Transverse colon (tissue), 4 donors: ENCODE data around the gene ADAMTS19. TPM values are rescaled to one million over a fixed set of nuclear protein-coding genes. Genes with fewer than 3 reads are reported as not detected.

Experiments
- DNase-seq: peaks from one replicate; pipeline ENCODE4 v3.0.0-alpha.2; 2019
- H3K27ac ChIP-seq, 4 donors: fragments of 200-600 bp; sonication (generic); 2 replicates each; pipeline ENCODE4 v1.5.1; 2016 to 2018; ENCODE audit warnings: inconsistent platforms in 4 of 4
- H3K27me3 ChIP-seq: fragments of 200-600 bp; sonication (generic); 2 replicates; pipeline ENCODE4 v1.5.1; 2017; ENCODE audit warnings: inconsistent platforms
- H3K36me3 ChIP-seq, 4 donors: fragments of 200-600 bp; sonication (generic); 2 replicates each; pipeline ENCODE4 v1.5.1; 2017 to 2019; ENCODE audit warnings: inconsistent platforms in 4 of 4
- H3K4me1 ChIP-seq, 4 donors: fragments of 200-600 bp; sonication (generic); 2 replicates each; pipeline ENCODE4 v1.5.1; 2017 to 2020; ENCODE audit warnings: inconsistent platforms in 4 of 4
- H3K4me3 ChIP-seq, 4 donors: fragments of 200-600 bp; sonication (generic); 1 replicate in 1 of 4; 2 replicates in 3 of 4; pipeline versions ENCODE4 v1.5.1 to v1.6.1; 2017 to 2019; ENCODE audit warnings: inconsistent platforms in 4 of 4
- H3K9me3 ChIP-seq, 2 donors: fragments of 200-600 bp; sonication (generic); 2 replicates each; pipeline ENCODE4 v1.5.1; 2017 to 2019; ENCODE audit warnings: inconsistent platforms in 2 of 2
- EP300 ChIP-seq: sonication (generic); formaldehyde crosslinking; IDR thresholded peaks from one replicate; pipeline ENCODE4 v1.6.1; 2017; ENCODE audit warnings: antibody characterized with exemption, low read depth
- POLR2A ChIP-seq: fragments of 450-650 bp; IDR thresholded peaks from one replicate; pipeline ENCODE4 v1.6.1; 2016; ENCODE audit warnings: antibody characterized with exemption, mild to moderate bottlenecking, moderate library complexity
- POLR2AphosphoS5 ChIP-seq, 3 donors: sonication (generic); formaldehyde crosslinking; IDR thresholded peaks; one replicate each; pipeline ENCODE4 v1.6.1; 2016; ENCODE audit warnings: antibody characterized with exemption in 3 of 3
- WGBS, 2 donors: methylation state at CpG; one replicate each; pipeline ENCODE4 v1.1.5; 2018; ENCODE audit warnings: low coverage in 1 of 2; 5-methylcytosine and 5-hydroxymethylcytosine counted together
- in situ Hi-C, 4 donors: fragments of 200-750 bp; cut with MboI; loops; one replicate each; pipeline versions ENCODE4 v1.15.0 to v1.15.1; 2017; ENCODE audit warnings: low sequenced_read_pairs in 3 of 4, low pct_ligation_motif_present in 1 of 4, low pct_unique_long_range_greater_than_20kb in 1 of 4
- intact Hi-C: fragments of 100-400 bp; cut with DNase I; formaldehyde crosslinking; loops from one replicate; pipeline ENCODE4 v1.15.1; 2023; ENCODE audit warnings: low total_unique reads
- total RNA-seq, 4 donors: library from RNA; depleted of rRNA; stranded (reverse); fragments of >200 nt; gene quantifications; one replicate each; pipeline ENCODE4 v1.1.0, GENCODE V29; 2016
- TF ChIP-seq, protein P1 (sequence below), 5 experiments: fragments of 200-600 bp in 3 of 5; fragments of 450-650 bp in 2 of 5; sonication (generic) in 3 of 5; IDR thresholded peaks; 1 replicate in 2 of 5; 2 replicates in 3 of 5; pipeline ENCODE4 v1.5.1; 2016 to 2017; ENCODE audit warnings: antibody characterized with exemption in 5 of 5, inconsistent platforms in 3 of 5, mild to moderate bottlenecking in 2 of 5, moderate library complexity in 1 of 5

The ADAMTS19 gene
- total RNA-seq, 4 donors from 2014 or later: 0.16 to 0.96 TPM; not detected in 2

DNA sequence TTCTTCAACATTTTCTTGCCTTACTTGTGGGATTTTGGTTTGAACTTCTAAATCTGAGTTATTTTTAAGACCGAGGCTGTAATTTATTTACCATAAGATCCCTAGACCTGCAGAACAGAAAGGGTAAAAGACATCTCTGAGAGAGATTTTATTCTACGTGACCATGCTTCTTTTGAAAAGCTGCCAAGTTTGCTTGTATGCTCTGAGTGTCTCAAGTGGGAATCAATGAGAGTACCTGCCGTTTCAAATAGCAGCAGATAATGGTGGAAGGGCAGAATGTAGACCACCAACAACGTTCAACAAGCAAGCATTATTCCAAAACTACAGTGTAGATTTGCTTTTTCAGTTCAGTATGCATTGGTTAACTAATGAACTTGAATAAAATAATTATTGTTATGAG is 179.2 kb downstream of the ADAMTS19 start:
- no peak for TF ChIP-seq POLR2A
- TF ChIP-seq, protein P1, sequence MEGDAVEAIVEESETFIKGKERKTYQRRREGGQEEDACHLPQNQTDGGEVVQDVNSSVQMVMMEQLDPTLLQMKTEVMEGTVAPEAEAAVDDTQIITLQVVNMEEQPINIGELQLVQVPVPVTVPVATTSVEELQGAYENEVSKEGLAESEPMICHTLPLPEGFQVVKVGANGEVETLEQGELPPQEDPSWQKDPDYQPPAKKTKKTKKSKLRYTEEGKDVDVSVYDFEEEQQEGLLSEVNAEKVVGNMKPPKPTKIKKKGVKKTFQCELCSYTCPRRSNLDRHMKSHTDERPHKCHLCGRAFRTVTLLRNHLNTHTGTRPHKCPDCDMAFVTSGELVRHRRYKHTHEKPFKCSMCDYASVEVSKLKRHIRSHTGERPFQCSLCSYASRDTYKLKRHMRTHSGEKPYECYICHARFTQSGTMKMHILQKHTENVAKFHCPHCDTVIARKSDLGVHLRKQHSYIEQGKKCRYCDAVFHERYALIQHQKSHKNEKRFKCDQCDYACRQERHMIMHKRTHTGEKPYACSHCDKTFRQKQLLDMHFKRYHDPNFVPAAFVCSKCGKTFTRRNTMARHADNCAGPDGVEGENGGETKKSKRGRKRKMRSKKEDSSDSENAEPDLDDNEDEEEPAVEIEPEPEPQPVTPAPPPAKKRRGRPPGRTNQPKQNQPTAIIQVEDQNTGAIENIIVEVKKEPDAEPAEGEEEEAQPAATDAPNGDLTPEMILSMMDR (IDR thresholded peaks at IDR 0.05): no peak
- no peaks in the 10 kb centered on the region for H3K36me3 ChIP-seq
- H3K9me3 ChIP-seq: no peaks in the 10 kb centered on the region
- 59 to 67% methylated on average over 2 to 4 of the region's 4 CpGs for WGBS, 2 donors
- no peak overlapping the region for H3K4me3 ChIP-seq
- in situ Hi-C loops (no loop called here), intact Hi-C loops (no loop called here)
- no peaks in the 10 kb centered on the region for H3K4me1 ChIP-seq
- H3K27ac ChIP-seq: no peak overlapping the region
- H3K27me3 ChIP-seq: no peaks in the 10 kb centered on the region
- no peak for DNase-seq

DNA sequence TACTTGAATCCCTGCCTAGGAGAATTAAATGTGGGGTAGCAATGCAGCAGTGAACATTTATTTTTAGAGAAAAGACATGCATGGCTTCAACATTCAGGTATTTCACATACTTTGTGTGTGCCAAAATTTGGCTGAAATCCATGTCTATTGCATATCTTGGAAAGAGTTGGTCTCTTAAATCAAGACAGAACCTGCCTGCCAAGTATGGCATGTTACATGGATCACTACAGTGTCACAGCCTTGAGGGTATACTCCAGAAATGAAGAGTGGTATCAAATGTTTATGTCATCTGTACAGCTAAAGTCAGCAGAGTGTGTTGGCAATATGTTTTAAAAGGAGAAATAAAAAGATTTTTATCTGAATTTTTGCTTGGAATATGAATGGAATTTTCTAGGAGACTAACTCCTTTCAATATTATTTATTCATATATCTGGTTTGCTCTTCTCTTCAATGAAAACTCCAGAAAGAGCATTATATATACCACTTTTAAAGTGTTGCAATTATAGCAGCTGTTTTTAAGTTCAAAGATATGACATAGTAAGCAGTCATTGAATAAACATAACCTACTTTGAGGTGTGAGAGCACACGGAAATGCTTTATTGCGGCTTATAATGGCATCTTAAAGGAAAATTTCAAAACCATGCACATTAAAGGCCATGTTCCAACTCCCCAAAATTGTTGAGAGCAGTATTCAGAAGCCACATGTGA is 192.4 kb downstream of the ADAMTS19 start:
- DNase-seq: no peak
- intact Hi-C loops: no loop called here
- peaks cover 0 to 6% (median 0%) of the 10 kb centered on the region in 4 donors for H3K4me1 ChIP-seq

DNA sequence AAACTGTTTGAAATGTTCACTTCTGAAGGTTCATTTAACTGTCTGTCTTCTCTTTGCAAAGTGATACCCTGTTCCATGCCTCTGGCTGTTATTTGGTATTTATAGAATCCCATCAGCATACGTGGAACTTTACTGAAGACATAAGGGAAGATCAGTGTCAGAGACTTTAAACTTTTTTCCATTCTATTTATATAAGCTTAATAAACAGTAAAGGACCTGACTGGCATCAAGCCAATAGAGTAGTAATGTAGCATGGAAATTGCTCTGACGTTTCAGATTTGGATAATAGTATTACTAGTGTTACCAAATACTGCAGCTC is 192.9 kb downstream of the ADAMTS19 start:
- Histone ChIP-seq H3K4me1 (peaks cover 0 to 6% (median 0%) of the 10 kb centered on the region in 4 donors), H3K27me3 (no peaks in the 10 kb centered on the region), H3K27ac (no peak overlapping the region), H3K9me3 (no peaks in the 10 kb centered on the region), H3K36me3 (no peaks in the 10 kb centered on the region), H3K4me3 (no peak overlapping the region)
- WGBS, 2 donors: 15 to 21% methylated on average over 2 of the region's 2 CpGs
- no peak for DNase-seq
- in situ Hi-C loops (no loop called here), intact Hi-C loops (no loop called here)
- TF ChIP-seq POLR2A (no peak), EP300 (no peak), POLR2AphosphoS5 (IDR thresholded peaks at IDR 0.05) (no peak)
- TF ChIP-seq, protein P1 (IDR thresholded peaks at IDR 0.05): no peak

More for the DNA sequence above, 192.4 kb downstream of the ADAMTS19 start:
- Histone ChIP-seq H3K9me3 (no peaks in the 10 kb centered on the region), H3K36me3 (no peaks in the 10 kb centered on the region), H3K27me3 (no peaks in the 10 kb centered on the region), H3K4me3 (no peak overlapping the region), H3K27ac (no peak overlapping the region)
- in situ Hi-C loops: no loop called here
- TF ChIP-seq EP300 (no peak), POLR2A (no peak), POLR2AphosphoS5 (IDR thresholded peaks at IDR 0.05) (no peak)
- TF ChIP-seq, protein P1 (IDR thresholded peaks at IDR 0.05): no peak
- WGBS, 2 donors: 32 to 36% methylated on average over 2 of the region's 2 CpGs

DNA sequence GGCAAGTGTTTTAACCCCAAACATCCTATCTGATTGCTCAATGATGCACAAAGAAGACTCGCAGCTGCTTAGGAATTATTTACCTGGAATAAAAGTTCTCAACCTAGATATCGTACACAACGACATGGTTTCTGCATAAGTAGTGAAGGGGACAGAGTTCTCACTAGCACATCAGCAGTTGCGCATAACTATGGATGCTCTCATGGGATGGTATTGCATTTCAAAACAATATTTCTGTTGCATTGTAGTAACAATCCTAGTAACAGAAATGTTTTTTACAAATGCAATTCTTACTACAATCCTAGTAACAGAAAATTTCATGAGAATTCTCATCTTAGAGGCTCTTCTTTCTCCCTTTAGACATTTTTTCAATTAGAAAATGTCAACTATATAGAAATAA is 193.3 kb downstream of the ADAMTS19 start:
- Histone ChIP-seq H3K27me3 (no peaks in the 10 kb centered on the region), H3K4me3 (no peak overlapping the region), H3K9me3 (no peaks in the 10 kb centered on the region), H3K27ac (no peak overlapping the region), H3K36me3 (no peaks in the 10 kb centered on the region), H3K4me1 (peaks cover 0 to 6% (median 0%) of the 10 kb centered on the region in 4 donors)
- intact Hi-C loops (no loop called here), in situ Hi-C loops (no loop called here)
- TF ChIP-seq POLR2A (no peak), EP300 (no peak), POLR2AphosphoS5 (IDR thresholded peaks at IDR 0.05) (no peak)
- TF ChIP-seq, protein P1 (IDR thresholded peaks at IDR 0.05): no peak
- 75 to 77% methylated on average over 4 of the region's 4 CpGs for WGBS, 2 donors
- no peak for DNase-seq
